C4-2B (cell line): ENCODE data around the gene GGTLC1.
"Not testable (repeated sequence)": the region's sequence is repeated elsewhere in the genome, so short reads cannot be mapped to it uniquely, and the experiment has no call there.

Experiments used
- H3K27ac ChIP-seq: fragments of 450-650 bp; 2 replicates; pipeline ENCODE4 v1.5.1; 2017
- ZFX ChIP-seq: fragments of 450-650 bp; IDR thresholded peaks from 2 replicates; pipeline ENCODE4 v1.6.1; 2017
- TF ChIP-seq, protein P1 (sequence below): fragments of 450-650 bp; conservative IDR thresholded peaks from 2 replicates; pipeline ENCODE4 v1.5.1; 2017; ENCODE audit warnings: mild to moderate bottlenecking

Gene GGTLC1

DNA sequence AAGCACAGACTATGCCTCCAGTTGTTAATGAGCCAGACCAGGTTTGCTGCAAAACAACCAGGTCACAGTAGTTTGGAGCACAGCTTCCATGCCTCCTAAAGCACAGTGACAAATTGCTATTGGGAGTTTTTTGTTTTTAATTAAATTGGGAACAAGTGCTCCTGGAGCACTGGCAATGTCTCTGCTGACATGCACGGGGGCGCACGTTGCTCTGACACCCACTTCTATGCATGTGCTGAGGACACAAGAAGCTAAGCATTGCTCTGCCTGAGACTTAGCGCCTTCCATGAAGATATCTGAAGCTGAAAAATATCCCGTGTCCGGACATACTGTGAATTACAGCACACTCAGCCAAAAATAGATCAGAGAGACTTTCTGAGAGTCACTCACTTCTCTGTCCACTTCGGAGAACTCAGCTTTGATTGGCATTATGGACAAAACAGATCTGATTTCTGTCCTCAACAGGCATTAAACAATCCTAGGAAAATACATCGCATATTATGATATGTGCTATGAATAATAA lies 18.6 kb upstream of the GGTLC1 start:
- H3K27ac ChIP-seq = no peak overlapping the region
- no peak for TF ChIP-seq ZFX
- TF ChIP-seq, protein P1, sequence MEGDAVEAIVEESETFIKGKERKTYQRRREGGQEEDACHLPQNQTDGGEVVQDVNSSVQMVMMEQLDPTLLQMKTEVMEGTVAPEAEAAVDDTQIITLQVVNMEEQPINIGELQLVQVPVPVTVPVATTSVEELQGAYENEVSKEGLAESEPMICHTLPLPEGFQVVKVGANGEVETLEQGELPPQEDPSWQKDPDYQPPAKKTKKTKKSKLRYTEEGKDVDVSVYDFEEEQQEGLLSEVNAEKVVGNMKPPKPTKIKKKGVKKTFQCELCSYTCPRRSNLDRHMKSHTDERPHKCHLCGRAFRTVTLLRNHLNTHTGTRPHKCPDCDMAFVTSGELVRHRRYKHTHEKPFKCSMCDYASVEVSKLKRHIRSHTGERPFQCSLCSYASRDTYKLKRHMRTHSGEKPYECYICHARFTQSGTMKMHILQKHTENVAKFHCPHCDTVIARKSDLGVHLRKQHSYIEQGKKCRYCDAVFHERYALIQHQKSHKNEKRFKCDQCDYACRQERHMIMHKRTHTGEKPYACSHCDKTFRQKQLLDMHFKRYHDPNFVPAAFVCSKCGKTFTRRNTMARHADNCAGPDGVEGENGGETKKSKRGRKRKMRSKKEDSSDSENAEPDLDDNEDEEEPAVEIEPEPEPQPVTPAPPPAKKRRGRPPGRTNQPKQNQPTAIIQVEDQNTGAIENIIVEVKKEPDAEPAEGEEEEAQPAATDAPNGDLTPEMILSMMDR = no peak

DNA sequence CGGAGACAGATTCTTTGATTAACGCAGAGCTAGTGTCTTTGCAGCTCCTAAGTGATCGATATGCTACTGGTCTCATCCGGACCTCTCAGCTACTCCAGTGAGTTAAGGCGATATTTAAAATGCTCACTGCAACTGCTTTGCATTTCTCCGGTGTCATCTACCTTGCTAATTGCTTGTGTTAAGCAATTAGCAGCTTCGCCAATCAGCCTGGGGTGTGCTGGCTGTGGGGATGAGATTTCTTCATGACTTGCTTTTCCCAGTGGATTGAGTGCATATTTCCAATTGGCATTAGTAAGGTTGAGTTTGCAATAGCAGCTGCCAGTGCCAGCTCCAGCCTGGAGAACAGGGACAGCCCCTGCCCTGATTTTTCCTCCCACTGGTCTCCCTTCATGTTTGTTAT lies 18.0 kb upstream of the GGTLC1 start:
- TF ChIP-seq, protein P1 = no peak
- TF ChIP-seq ZFX = no peak

DNA sequence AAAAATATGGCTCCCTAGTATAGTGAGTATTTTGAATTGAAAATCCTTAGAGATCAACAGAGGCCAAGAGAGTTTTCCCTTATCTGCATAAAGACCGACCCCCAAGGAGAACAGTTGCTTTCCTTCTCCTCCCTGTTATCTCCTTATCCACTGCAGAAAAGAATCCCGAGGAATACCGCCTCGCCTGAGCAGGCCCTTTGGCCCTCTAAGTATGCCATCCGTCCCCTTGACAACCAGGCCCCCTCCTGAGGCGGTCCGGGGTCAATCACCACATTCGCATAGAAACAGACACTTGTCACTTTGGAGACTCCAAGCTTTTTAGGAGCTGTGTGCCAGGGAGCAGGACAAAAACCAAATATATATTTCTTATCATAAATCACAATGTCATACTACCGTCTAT lies 15.9 kb upstream of the GGTLC1 start:
- no peak overlapping the region for H3K27ac ChIP-seq
- TF ChIP-seq ZFX = no peak
- TF ChIP-seq, protein P1 = no peak

More for the DNA sequence above, 18.0 kb upstream of the GGTLC1 start:
- no peak overlapping the region for H3K27ac ChIP-seq

DNA sequence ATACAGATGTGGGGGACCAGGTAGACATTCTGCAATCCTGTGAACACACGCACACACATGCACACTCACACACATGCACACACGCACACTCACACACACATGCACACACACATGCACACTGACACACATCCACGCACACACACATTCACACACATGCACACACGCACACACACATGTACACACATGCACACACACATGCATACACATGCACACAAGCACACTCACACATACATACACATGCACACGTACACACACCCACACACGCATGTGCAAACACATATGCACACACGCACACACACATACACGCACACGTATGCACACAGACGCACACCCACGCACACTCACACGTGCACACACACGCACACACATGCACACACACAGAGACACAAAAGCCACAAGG lies 14.3 kb upstream of the GGTLC1 start:
- H3K27ac ChIP-seq = no peak overlapping the region
- no peak for TF ChIP-seq ZFX
- TF ChIP-seq, protein P1 = no peak

DNA sequence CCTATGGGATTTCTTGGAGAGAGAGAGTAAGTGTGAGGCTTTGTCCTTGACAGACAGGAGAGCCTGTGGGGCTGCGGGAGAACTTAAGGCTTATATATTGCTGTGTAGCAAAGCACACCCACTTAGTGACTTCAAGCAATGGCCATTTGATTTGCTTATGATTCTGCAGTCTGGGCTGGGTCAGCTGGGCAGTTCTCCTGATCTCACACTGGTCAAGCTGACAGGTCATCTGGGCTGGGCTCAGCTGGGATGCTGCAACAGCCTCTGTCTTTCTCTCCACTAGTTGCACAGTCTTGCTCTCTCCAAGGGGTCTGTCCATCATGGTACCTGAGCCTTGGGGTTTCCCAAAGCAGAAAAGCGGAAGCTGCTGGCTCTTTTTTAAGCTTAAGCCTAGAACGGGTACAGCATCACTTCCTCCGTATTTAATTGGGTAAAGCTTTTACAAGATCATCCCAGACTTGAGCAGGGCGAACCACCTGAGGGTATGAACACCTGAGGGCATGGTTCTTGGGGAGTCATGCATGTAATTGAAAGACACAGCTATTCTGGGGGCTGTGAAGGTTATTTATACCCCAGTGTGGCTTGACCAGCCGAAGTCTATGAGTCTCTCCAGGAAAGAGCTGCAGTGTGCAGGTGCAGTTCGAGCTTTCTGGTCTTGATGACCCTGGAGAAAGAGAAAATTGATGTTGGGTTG lies 13.3 kb upstream of the GGTLC1 start:
- no peak overlapping the region for H3K27ac ChIP-seq
- TF ChIP-seq, protein P1 = no peak
- TF ChIP-seq ZFX = no peak

DNA sequence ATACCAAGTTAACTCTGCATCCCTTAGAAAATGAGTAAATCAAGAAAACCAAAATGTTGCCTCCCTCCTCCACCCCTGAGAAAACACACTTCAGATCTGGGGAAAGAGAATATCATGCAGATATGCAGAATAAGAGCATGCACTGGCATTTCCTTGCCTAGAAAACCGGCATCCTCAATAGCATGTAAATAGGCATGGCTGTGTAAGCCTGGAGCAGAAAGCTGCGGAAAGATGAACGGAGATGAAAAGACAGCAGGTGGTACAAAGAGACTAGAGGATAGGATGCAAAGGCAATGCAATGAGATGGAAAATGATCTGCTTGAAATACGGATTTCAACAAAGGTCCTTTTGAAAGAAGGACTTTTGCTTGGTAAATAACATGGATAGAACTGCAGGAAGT lies 10.3 kb upstream of the GGTLC1 start:
- TF ChIP-seq, protein P1 = no peak
- TF ChIP-seq ZFX = no peak
- H3K27ac ChIP-seq = no peak overlapping the region

DNA sequence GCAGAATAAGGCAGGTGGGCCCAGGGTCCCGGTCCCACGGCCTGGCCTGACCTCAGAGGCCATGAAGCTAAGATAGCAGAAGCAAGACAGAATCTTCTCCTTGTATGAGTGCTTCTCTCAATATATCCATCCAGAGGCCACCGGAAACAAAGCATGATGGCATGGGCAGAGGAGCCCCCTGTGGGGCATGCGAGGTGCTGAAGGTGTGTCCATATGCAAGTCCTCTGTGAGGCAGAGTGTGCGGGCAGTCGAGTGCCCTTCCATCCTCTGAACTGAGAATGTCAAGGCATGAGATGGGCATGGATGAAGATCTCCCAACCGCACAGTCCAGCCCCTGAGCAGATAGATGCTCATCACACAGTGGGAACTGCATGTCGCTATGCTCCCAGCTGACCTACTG lies 9.8 kb upstream of the GGTLC1 start:
- no peak for TF ChIP-seq ZFX
- no peak overlapping the region for H3K27ac ChIP-seq

DNA sequence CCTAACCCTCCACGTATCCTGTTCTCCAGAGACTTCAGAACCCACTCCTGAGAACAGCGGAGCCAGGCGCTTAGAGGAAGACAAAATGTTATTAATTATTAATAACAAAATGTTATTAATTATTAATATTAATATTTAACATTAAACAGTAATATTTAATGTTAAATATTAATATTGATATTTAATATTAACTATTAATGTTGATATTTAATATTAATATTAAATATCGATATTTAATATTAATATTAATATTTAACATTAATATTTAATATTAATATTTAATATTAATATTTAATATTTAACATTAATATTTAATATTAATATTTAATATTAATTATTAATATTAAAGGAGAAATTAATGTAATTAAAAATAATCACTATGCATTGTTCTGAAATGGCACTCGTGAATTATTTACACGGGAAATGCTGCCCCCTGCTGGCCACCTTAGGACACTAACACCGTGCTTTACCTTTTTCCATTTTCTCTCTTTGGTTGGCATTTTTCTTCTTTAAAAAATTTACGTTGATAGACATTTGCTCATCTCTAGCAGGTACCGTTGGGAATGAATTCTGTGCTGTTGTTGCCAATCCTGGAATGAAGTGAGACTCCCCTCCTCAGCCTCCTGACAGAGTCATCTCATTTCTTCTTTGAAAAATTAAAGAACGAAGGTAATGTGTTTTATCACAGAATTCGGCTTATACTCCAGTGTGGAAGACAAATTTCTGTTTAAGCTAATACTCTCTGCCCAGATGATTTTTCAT lies 7.5 kb upstream of the GGTLC1 start:
- TF ChIP-seq ZFX = no peak
- TF ChIP-seq, protein P1 = peak; percentile 78
- H3K27ac ChIP-seq = no peak overlapping the region

DNA sequence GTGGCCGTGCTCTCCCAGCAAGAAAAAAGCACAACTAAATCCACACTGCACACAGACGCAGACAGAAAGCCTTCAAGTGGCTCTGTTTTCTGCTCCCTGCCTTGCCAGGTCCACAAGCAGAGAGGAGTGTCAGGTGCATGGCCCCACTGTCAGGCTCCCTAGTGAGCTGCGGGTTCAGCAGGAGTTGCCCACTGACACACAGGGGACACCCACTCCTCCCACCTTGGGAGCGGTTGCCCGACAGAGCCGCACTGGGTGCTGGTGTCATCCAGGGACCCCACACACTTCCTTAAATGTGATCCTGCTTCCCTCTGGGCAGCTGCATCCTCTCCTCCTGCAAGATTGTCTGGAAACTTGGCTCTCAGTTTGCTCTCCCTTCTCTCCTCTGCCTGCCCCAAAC lies 6.7 kb upstream of the GGTLC1 start:
- not testable (repeated sequence) for H3K27ac ChIP-seq

DNA sequence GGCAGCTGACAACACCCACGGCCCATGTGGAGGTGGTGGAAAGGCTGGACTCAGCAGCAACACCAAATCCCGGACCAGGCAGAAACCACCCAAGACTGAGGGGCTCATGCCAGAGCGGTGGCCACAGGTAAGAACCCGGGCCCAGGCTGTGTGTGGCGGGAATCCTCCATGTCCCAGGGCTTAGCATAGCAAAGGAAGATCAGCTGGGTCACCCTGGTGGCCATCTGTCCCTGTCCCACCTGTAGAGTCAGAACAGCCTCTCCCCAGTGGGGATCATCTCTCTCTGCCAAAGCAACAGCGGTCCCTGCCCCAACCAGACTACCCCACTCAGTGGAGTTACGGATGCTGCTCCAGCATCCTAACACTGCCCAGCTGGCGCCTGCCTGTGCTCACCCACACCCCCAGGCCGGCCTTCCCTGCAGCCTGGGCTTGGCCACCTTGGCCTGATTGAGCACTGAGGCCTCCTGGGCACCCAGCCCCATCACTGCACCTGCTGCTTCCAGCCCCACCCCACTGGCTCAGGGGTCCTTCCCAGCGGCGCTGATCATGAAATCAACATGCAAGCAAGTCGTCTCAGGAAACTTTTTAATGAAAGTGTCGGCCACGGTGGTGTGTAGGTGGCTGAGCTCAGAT lies 5.5 kb upstream of the GGTLC1 start:
- not testable (repeated sequence) for H3K27ac ChIP-seq

DNA sequence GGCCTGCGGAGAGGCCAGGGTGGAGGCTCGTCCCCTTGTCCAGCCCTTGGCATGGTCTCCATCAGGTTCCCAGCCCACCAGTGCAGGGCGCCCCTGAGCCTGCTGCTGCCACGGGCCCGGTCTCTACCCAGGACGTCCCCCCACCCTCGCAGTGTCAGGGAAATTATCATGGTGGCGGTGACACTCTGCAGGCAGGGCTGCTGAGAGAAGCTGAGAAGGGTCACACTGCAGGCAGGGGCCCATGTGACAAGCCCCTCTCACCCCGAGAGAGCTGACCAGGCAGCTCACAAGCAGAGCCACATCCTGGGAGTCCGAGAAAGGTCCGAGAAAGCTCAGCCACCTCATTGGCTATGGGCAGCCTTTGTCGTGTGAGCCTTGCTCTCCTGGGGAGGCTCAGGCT lies 4.9 kb upstream of the GGTLC1 start:
- H3K27ac ChIP-seq = not testable (repeated sequence)
